ENCODE data around the gene MYL11. TPM values are rescaled to one million over a fixed set of nuclear protein-coding genes. Genes with fewer than 3 reads are reported as not detected.

MYL11 gene
- total RNA-seq, 5 donors from 2014 or later (not counting 1 experiment from before 2014, with no cell fraction given), result 0.91 to 1.3 (median 1.1) TPM; not detected in 2

GRCh38 chr16:30417529-30418349, 43.1 kb downstream of the MYL11 start:
- peak; percentile 86 to 89 (median 88) for ATAC-seq (replicated peaks in 1 of 4)
- POLR2A ChIA-PET, result interaction anchor here (0.6 to 0.9 kb wide), 3 partner anchors 24 to 141 kb away, joined by 3 to 5 read pairs (median 3); no protein-coding TSS in a partner anchor

GRCh38 chr16:30418350-30419181, 44.0 kb downstream of the MYL11 start:
- 51% methylated on average over 10 of the region's 31 CpGs for WGBS (ENCODE audit: insufficient coverage)
- Histone ChIP-seq H3K9me3 (no peaks in the 10 kb centered on the region), H3K4me3 (ENCODE audit: control insufficient read depth in 1 of 2, extremely low read depth in 1 of 2, low read length in 1 of 2) (peak overlapping the region; percentile 45 to 72), H3K36me3 (ENCODE audit: control insufficient read depth in 2 of 2, extremely low read depth in 1 of 2, insufficient read depth in 1 of 2, low read length in 1 of 2) (peaks cover 8 to 13% of the 10 kb centered on the region in 2 donors), H3K4me1 (ENCODE audit: control insufficient read depth in 1 of 2, extremely low read depth in 1 of 2, insufficient read depth in 2 of 2, low read length in 2 of 2) (peaks cover 9 to 18% of the 10 kb centered on the region in 2 experiments), H3K27ac (ENCODE audit: low read length) (peak overlapping the region; percentile 78), H3K27me3 (replicated peaks in 1 of 2; ENCODE audit: control insufficient read depth in 2 of 2, extremely low read depth in 1 of 2, insufficient read depth in 2 of 2, low read length in 1 of 2) (no peaks in the 10 kb centered on the region)
- H3K27ac Mint-ChIP-seq, result peak overlapping the region; percentile 74 to 84
- DNase-seq (no peak), ATAC-seq (replicated peaks in 1 of 4) (no peak)
- H3K36me3 Mint-ChIP-seq, result peaks cover 10% of the 10 kb centered on the region
- H3K9me3 Mint-ChIP-seq, result no peaks in the 10 kb centered on the region
- peak overlapping the region; percentile 44 to 64 (median 58) for H3K4me3 Mint-ChIP-seq
- H3K27me3 Mint-ChIP-seq, result no peaks in the 10 kb centered on the region
- POLR2A ChIA-PET, result interaction anchor here (0.6 to 0.9 kb wide), 3 partner anchors 23 to 140 kb away, joined by 3 to 5 read pairs (median 3); no protein-coding TSS in a partner anchor
- H3K4me1 Mint-ChIP-seq, result peaks cover 7 to 14% (median 13%) of the 10 kb centered on the region in 3 donors
- CTCF ChIA-PET, result interaction anchor here in 1 of 2 donors (0.7 to 2.6 kb wide), 12 partner anchors 9 to 294 kb away, joined by 3 to 35 read pairs (median 4); partner anchors contain the start of genes DCTPP1, SEPTIN1 and ZNF48

More at GRCh38 chr16:30417529-30418349, 43.1 kb downstream of the MYL11 start:
- peak overlapping the region; percentile 23 to 68 for H3K27ac Mint-ChIP-seq
- Histone ChIP-seq H3K36me3 (ENCODE audit: control insufficient read depth in 2 of 2, extremely low read depth in 1 of 2, insufficient read depth in 1 of 2, low read length in 1 of 2) (peaks cover 8 to 9% of the 10 kb centered on the region in 2 donors), H3K4me1 (ENCODE audit: control insufficient read depth in 1 of 2, extremely low read depth in 1 of 2, insufficient read depth in 2 of 2, low read length in 2 of 2) (peaks cover 9 to 18% of the 10 kb centered on the region in 2 experiments), H3K27ac (ENCODE audit: low read length) (peak overlapping the region; percentile 78), H3K27me3 (replicated peaks in 1 of 2; ENCODE audit: control insufficient read depth in 2 of 2, extremely low read depth in 1 of 2, insufficient read depth in 2 of 2, low read length in 1 of 2) (no peaks in the 10 kb centered on the region), H3K9me3 (no peaks in the 10 kb centered on the region), H3K4me3 (ENCODE audit: control insufficient read depth in 1 of 2, extremely low read depth in 1 of 2, low read length in 1 of 2) (peak overlapping the region; percentile 51 to 72)
- H3K4me3 Mint-ChIP-seq, result peak overlapping the region; percentile 44 to 68 (median 64)
- no peaks in the 10 kb centered on the region for H3K9me3 Mint-ChIP-seq
- peak; percentile 78 to 97 (median 88) for DNase-seq
- CTCF ChIA-PET, result interaction anchor here in 1 of 2 donors (0.7 to 2.6 kb wide), 15 partner anchors 8 to 326 kb away, joined by 3 to 35 read pairs (median 4); partner anchors contain the start of genes DCTPP1, SEPTIN1, TBX6 and ZNF48
- under 1% methylated on average over 140 of the region's 140 CpGs for WGBS (ENCODE audit: insufficient coverage)
- H3K4me1 Mint-ChIP-seq, result peaks cover 7 to 14% (median 13%) of the 10 kb centered on the region in 3 donors
- H3K27me3 Mint-ChIP-seq, result no peaks in the 10 kb centered on the region
- peaks cover 10% of the 10 kb centered on the region for H3K36me3 Mint-ChIP-seq

- H3K4me3 ChIP-seq (ENCODE audit: control insufficient read depth in 1 of 2, extremely low read depth in 1 of 2, low read length in 1 of 2), result no peak overlapping the region
- H3K36me3 ChIP-seq (ENCODE audit: control insufficient read depth in 2 of 2, extremely low read depth in 1 of 2, insufficient read depth in 1 of 2, low read length in 1 of 2), result peaks cover 8 to 17% of the 10 kb centered on the region in 2 donors
- Mint-ChIP-seq H3K27me3 (no peaks in the 10 kb centered on the region), H3K9me3 (no peaks in the 10 kb centered on the region), H3K36me3 (peaks cover 22% of the 10 kb centered on the region), H3K4me1 (peaks cover 12 to 17% (median 15%) of the 10 kb centered on the region in 3 donors), H3K27ac (peak overlapping the region in 1 of 2 donors; percentile 24), H3K4me3 (no peak overlapping the region)
- H3K27ac ChIP-seq (ENCODE audit: low read length), result no peak overlapping the region
- DNase-seq (no peak), ATAC-seq (replicated peaks in 1 of 4) (no peak)
- POLR2A ChIA-PET, result no interaction called here
- no peaks in the 10 kb centered on the region for H3K9me3 ChIP-seq
- CTCF ChIA-PET, result interaction anchor here (0.5 to 0.9 kb wide), 2 partner anchors 9 to 11 kb away, joined by 4 to 6 read pairs; partner anchors contain the start of gene DCTPP1 (in 1 of the 2)
- 79% methylated on average over 5 of the region's 5 CpGs for WGBS (ENCODE audit: insufficient coverage)
- H3K27me3 ChIP-seq (replicated peaks in 1 of 2; ENCODE audit: control insufficient read depth in 2 of 2, extremely low read depth in 1 of 2, insufficient read depth in 2 of 2, low read length in 1 of 2), result no peaks in the 10 kb centered on the region
- H3K4me1 ChIP-seq (ENCODE audit: control insufficient read depth in 1 of 2, extremely low read depth in 1 of 2, insufficient read depth in 2 of 2, low read length in 2 of 2), result peaks cover 9 to 18% of the 10 kb centered on the region in 2 experiments
Measured at GRCh38 chr16:30421010-30421409, 46.4 kb downstream of the MYL11 start.

Other genes starting within 250 kb of the MYL11 start
- 1,000 to 10,000 TPM in 2 of 5 donors, 100 to 1,000 TPM in 3; 708 to 1,286 (median 987) TPM for gene CORO1A, start 191.2 kb upstream of the MYL11 start, total RNA-seq
- 100 to 1,000 TPM in 3 of 5 donors, 10 to 100 TPM in 2; 47.0 to 115 (median 100) TPM for gene BOLA2B, start 181.1 kb upstream of the MYL11 start, total RNA-seq
- 100 to 1,000 TPM in 2 of 5 donors, 10 to 100 TPM in 3; 31.6 to 114 (median 86.4) TPM for gene SLX1A, start 180.9 kb upstream of the MYL11 start, total RNA-seq
- 10 to 100 TPM; 25.8 to 42.6 (median 30.8) TPM for gene SULT1A3, start 175.5 kb upstream of the MYL11 start, total RNA-seq
- gene NPIPB13, start 126.3 kb upstream of the MYL11 start, total RNA-seq, result 10 to 100 TPM; 15.7 to 43.6 (median 29.2) TPM
- 10 to 100 TPM; 38.9 to 80.3 (median 73.3) TPM for gene CD2BP2, start 19.5 kb upstream of the MYL11 start, total RNA-seq
- gene TBC1D10B, start 4.3 kb upstream of the MYL11 start, total RNA-seq, result 10 to 100 TPM; 24.0 to 60.1 (median 52.5) TPM
- gene SEPTIN1, start 7.8 kb downstream of the MYL11 start, total RNA-seq, result 100 to 1,000 TPM; 191 to 259 (median 229) TPM
- 10 to 100 TPM in 3 of 5 donors, 1 to 10 TPM in 2; 7.3 to 17.5 (median 16.4) TPM for gene ZNF48, start 20.6 kb downstream of the MYL11 start, total RNA-seq
- 1 to 10 TPM; 1.3 to 6.6 (median 6.2) TPM for gene ZNF771, start 32.8 kb downstream of the MYL11 start, total RNA-seq
- 10 to 100 TPM; 11.2 to 30.6 (median 24.7) TPM for gene DCTPP1, start 55.2 kb downstream of the MYL11 start, total RNA-seq
- gene SEPHS2, start 71.1 kb downstream of the MYL11 start, total RNA-seq, result 10 to 100 TPM; 21.3 to 50.2 (median 47.8) TPM
- gene ITGAL, start 97.9 kb downstream of the MYL11 start, total RNA-seq, result 100 to 1,000 TPM; 322 to 640 (median 518) TPM
- 1 to 10 TPM; 5.0 to 8.3 (median 7.2) TPM for gene ZNF768, start 151.8 kb downstream of the MYL11 start, total RNA-seq
- gene ZNF747, start 160.1 kb downstream of the MYL11 start, total RNA-seq, result 10 to 100 TPM in 3 of 5 donors, 1 to 10 TPM in 2; 6.8 to 17.4 (median 14.2) TPM
- gene ZNF764, start 183.6 kb downstream of the MYL11 start, total RNA-seq, result 10 to 100 TPM; 14.9 to 33.9 (median 27.3) TPM
- 10 to 100 TPM; 11.9 to 25.9 (median 20.7) TPM for gene ZNF688, start 196.9 kb downstream of the MYL11 start, total RNA-seq
- 10 to 100 TPM; 11.7 to 30.9 (median 26.6) TPM for gene ZNF785, start 210.9 kb downstream of the MYL11 start, total RNA-seq
- gene ZNF689, start 235.6 kb downstream of the MYL11 start, total RNA-seq, result 10 to 100 TPM; 11.0 to 13.7 (median 12.4) TPM

Measured in T-cell (primary cell).